NCI-H69 (cell line): ENCODE results near the gene LTF.

Source experiments
- DNase-seq: peaks from one replicate; lab custom pipeline; 2025; lab: John Stamatoyannopoulos, UW

LTF gene

GRCh38 chr3:46490338-46491084, 25.8 kb upstream of the LTF start:
- no peak for DNase-seq

- DNase-seq = no peak
These were observed 25.2 kb upstream of the LTF start for GRCh38 chr3:46489875-46490274.

DNA sequence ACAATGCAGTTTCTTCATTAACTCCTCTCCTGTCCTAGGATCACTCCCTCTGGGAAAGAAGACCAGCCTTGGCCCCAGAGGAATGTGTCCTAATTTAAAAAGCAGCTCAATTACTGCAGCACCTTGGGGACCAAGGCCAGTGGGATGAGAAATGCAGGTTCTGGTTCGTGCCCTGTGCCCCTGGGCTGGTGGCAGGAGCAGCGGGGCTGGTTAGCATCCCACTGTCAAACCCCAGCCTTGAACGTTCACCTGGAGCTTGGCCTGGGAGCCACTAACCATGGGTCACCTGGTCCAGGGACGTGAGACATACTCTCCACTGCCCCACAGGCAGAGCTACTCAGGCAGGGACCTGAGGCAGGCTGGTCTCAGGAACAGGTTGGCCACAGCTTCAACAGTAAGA, 24.7 kb upstream of the LTF start:
- DNase-seq = no peak

- peak; percentile 91 for DNase-seq
These were observed 24.1 kb upstream of the LTF start for GRCh38 chr3:46488735-46489361.

- DNase-seq = no peak
These were observed 21.1 kb upstream of the LTF start for GRCh38 chr3:46485779-46486175.

DNA sequence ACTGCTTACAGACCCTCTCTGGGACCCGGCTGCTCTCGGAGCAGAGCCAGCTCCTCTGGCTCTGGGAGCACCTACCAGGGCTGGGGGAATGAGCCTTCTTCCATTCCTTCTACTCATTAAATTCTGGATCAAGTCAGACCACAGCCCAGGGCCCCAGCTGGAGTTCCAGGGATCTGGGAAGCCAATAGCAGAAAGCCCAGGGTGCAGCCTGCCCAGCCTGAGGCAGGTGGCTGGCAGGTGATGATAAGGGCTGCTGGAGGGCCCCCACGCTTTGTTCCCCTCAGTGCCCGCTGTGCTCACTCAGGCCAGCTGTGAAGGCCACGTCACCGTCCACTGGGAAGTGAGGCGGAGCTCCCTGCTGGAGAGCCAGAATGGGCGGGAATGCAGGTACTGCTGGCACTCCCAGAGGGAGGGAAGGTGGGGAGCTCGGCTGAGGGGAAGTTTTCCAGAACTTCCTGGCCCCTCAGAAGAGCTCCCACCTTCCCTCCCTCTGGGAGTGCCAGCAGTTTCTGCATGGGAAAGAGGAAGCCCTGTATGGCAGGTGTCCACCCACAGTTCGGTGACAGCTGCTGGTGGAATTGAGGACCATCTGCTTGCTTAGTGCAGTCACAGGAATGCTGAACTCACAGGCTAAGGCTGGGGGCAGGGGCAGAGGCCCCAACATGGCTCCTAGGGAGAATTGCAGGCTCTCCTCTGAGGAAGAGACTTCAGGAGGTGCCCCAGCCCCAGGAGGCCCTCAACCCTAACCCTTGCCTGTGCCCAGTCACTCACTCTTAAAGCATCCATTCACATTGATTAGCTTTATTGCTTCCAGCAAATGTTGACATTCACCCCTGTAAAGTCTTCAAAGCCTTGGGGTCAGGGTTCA, 20.4 kb upstream of the LTF start:
- peak; percentile 82 for DNase-seq

GRCh38 chr3:46484388-46484787, 19.7 kb upstream of the LTF start:
- no peak for DNase-seq

GRCh38 chr3:46483825-46484224, 19.1 kb upstream of the LTF start:
- DNase-seq = no peak

- no peak for DNase-seq
These were observed 18.1 kb upstream of the LTF start for GRCh38 chr3:46482632-46483350.

DNA sequence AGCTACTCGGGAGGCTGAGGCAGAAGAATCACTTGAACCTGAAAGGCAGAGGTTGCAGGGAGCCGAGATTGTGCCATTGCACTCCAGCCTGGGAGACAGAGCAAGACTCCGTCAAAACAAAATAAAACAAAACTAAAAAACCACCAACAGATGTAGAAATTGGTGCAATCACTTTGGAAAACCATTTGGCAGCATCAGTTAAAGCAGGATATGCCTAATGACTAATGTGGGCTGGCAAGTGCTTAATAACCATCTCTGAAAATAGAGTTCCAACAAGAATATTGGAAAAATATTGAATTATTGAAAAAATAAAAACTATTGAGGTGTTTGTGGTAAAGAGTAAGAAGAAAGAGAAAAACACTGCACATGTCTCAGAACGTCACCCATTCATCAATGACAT, 16.9 kb upstream of the LTF start:
- no peak for DNase-seq

DNA sequence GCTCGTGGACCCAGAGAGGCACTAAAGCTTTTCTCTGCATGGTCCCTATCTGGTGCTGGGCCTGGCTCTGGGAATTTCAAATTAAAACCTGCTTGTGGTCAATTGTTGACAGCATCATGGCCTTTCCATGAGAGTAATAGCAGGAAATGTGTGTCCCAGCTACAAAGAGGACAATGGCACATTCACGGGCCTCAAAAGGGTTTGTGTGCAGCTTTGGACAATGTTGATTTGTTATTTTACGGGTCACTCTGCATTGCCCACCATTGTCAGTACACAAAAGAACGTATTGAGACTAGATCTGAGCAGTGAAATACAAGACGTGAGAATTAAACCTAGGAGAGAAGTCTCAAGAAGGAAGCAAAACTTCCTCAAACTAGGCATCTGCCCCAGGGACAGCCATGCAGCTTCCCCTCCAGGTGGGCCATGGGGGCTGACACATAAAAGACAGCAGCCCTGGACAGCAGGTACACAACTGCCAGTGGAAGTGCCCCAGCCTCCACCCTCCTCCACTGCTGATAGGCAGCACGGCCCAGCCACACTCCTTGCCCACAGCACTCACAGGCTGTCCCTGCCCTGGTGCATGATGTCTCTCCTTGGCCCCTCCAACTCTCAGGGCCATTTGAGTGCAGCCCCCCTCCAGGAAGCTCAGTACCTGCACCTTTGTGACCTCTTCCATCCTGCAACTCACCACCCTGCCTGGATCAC, 15.9 kb upstream of the LTF start:
- DNase-seq = no peak

- DNase-seq = no peak
These were observed 15.0 kb upstream of the LTF start for GRCh38 chr3:46479696-46480095.

DNA sequence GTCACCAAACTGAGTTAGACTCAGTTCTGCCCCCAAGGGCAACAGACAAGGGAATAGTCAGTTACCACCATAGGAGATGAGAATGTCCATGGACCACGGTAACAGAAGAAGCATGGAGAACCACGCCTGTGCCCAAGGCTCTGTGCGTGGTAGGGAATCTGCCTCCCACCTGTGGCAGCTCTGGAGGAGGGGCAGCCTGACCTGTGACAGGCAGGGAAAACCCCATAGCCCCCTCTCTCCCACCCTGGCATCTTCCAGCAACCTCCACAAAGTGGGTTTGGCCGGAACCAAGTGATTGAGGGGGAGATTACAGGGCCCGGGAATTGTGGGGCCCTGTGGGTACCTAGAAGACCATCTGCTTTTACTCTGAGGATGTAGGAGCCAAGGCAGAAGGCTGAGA, 14.3 kb upstream of the LTF start:
- DNase-seq = no peak

GRCh38 chr3:46478341-46478740, 13.6 kb upstream of the LTF start:
- no peak for DNase-seq

GRCh38 chr3:46477756-46478155, 13.1 kb upstream of the LTF start:
- no peak for DNase-seq

DNA sequence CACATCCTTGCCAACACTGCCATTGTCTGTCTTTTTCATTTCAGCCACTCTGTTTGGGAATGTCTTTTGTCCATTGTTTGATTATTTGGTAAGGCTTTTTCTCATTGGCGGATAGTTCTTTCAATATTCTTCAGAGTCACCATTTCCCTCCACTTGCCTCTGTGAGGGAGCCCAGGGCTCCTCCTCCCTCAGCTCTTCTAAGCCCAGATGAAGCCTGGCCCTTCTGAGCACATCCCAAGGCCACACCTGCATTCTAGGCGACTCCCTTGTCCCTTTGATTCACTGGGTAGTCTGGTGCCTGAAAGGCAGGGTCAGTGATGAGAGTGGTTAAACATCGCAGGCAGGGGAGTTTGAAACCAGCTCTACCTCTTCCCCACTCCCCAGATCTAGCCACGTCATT, 12.4 kb upstream of the LTF start:
- DNase-seq = no peak

DNA sequence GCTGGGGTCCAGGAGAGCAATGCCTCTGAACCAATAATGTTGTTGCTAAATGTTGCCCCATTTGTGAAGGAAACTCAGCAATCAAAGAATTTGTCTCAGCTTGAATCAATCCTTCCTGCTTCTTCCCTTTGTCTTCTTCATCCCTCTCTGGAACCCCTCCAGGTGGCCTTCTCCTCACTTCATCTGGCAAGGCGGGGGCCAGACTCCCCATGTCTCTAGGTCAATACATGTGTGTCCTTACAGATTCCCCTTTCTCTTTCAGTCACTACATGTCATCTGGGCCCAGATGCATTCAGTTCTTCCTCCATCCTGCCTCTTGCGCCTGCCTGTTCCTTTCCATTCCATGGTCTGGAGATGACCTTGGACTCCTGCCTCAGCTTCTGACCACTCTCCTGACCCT, 8.0 kb upstream of the LTF start:
- no peak for DNase-seq

- no peak for DNase-seq
These were observed 6.7 kb upstream of the LTF start for GRCh38 chr3:46471371-46471914.

GRCh38 chr3:46470831-46471230, 6.1 kb upstream of the LTF start:
- DNase-seq = no peak

- DNase-seq = no peak
These were observed 5.1 kb upstream of the LTF start for GRCh38 chr3:46469680-46470357.
